H9 (cell line): Measurements from ENCODE around the gene DCAF15. TPM values are rescaled to one million over a fixed set of nuclear protein-coding genes. Genes with fewer than 3 reads are reported as not detected.

ENCODE experiments used
- DNase-seq: peaks from one replicate; pipeline ENCODE4 v3.0.0-alpha.2; 2017
- H2AFZ ChIP-seq: one replicate; pipeline ENCODE4 v1.6.1; 2013; ENCODE audit warnings: mild to moderate bottlenecking, low read length, control low read depth, moderate library complexity
- H2AK5ac ChIP-seq: 2 replicates; pipeline ENCODE4 v1.6.1; 2013; ENCODE audit warnings: low read length, control low read depth, mixed read lengths; ENCODE audit not compliant: insufficient read length
- H2BK120ac ChIP-seq: one replicate; pipeline ENCODE4 v1.6.1; 2013; ENCODE audit warnings: low read depth, mild to moderate bottlenecking, low read length, control low read depth, inconsistent platforms; ENCODE audit not compliant: poor library complexity, severe bottlenecking
- H2BK12ac ChIP-seq: 2 replicates; pipeline ENCODE4 v1.6.1; 2013; ENCODE audit warnings: low read length, control low read depth, mixed read lengths, low read depth; ENCODE audit not compliant: insufficient read length
- H2BK15ac ChIP-seq: 2 replicates; pipeline ENCODE4 v1.6.1; 2013; ENCODE audit warnings: low read depth, low read length, control low read depth
- H2BK20ac ChIP-seq: one replicate; pipeline ENCODE4 v1.6.1; 2013; ENCODE audit warnings: low read depth, mild to moderate bottlenecking, low read length, control low read depth, inconsistent platforms; ENCODE audit not compliant: poor library complexity, severe bottlenecking
- H2BK5ac ChIP-seq: 2 replicates; pipeline ENCODE4 v1.6.1; 2013; ENCODE audit warnings: low read length, control low read depth, mixed read lengths; ENCODE audit not compliant: insufficient read length
- H3K14ac ChIP-seq: 2 replicates; pipeline ENCODE4 v1.6.1; 2013; ENCODE audit warnings: low read length, control low read depth; ENCODE audit not compliant: insufficient read depth
- H3K18ac ChIP-seq: 2 replicates; pipeline ENCODE4 v1.6.1; 2013; ENCODE audit warnings: low read depth, mild to moderate bottlenecking, mixed read lengths, low read length, control low read depth; ENCODE audit not compliant: insufficient read length
- H3K23ac ChIP-seq: 2 replicates; pipeline ENCODE4 v1.6.1; 2013; ENCODE audit warnings: low read length, control low read depth, mixed read lengths, low read depth; ENCODE audit not compliant: insufficient read length
- H3K23me2 ChIP-seq: 2 replicates; pipeline ENCODE4 v1.6.1; 2013; ENCODE audit warnings: low read depth, mild to moderate bottlenecking, mixed read lengths, low read length, control low read depth; ENCODE audit not compliant: insufficient read length, poor library complexity, severe bottlenecking
- H3K27ac ChIP-seq: 2 replicates; pipeline ENCODE4 v1.5.1; 2013; ENCODE audit warnings: low read length, control low read depth, mixed read lengths, low read depth; ENCODE audit not compliant: insufficient read length
- H3K27me3 ChIP-seq: 2 replicates; pipeline ENCODE4 v1.6.1; 2013; ENCODE audit warnings: low read length, control low read depth, inconsistent platforms; ENCODE audit not compliant: insufficient read depth
- H3K4ac ChIP-seq: 2 replicates; pipeline ENCODE4 v1.6.1; 2013; ENCODE audit warnings: low read depth, mild to moderate bottlenecking, control low read depth, inconsistent platforms, low read length, moderate library complexity
- H3K4me1 ChIP-seq: 2 replicates; pipeline ENCODE4 v1.6.1; 2013; ENCODE audit warnings: low read length, control low read depth, inconsistent platforms; ENCODE audit not compliant: insufficient read depth
- H3K4me2 ChIP-seq: 2 replicates; pipeline ENCODE4 v1.6.1; 2013; ENCODE audit warnings: low read length, control low read depth, mixed read lengths; ENCODE audit not compliant: insufficient read length, insufficient read depth
- H3K56ac ChIP-seq: 2 replicates; pipeline ENCODE4 v1.6.1; 2013; ENCODE audit warnings: low read depth, mild to moderate bottlenecking, mixed read lengths, low read length, control low read depth; ENCODE audit not compliant: insufficient read length
- H3K79me1 ChIP-seq: 2 replicates; pipeline ENCODE4 v1.6.1; 2013; ENCODE audit warnings: low read depth, mild to moderate bottlenecking, moderate library complexity, low read length, control low read depth, inconsistent platforms; ENCODE audit not compliant: insufficient read depth, poor library complexity, severe bottlenecking
- H3K79me2 ChIP-seq: 2 replicates; pipeline ENCODE4 v1.6.1; 2013; ENCODE audit warnings: low read length, control low read depth, inconsistent platforms; ENCODE audit not compliant: insufficient read depth
- H3K9ac ChIP-seq: 2 replicates; pipeline ENCODE4 v1.6.1; 2013; ENCODE audit warnings: low read length, control low read depth, mixed read lengths; ENCODE audit not compliant: insufficient read length; ENCODE audit errors: extremely low read depth
- H3K9me3 ChIP-seq: one replicate; pipeline ENCODE4 v1.6.1; 2013; ENCODE audit warnings: low read depth, low read length, inconsistent platforms; ENCODE audit not compliant: control insufficient read depth
- H3T11ph ChIP-seq: one replicate; pipeline ENCODE4 v1.6.1; 2013; ENCODE audit warnings: mild to moderate bottlenecking, low read length, control low read depth, inconsistent platforms
- H4K20me1 ChIP-seq: one replicate; pipeline ENCODE4 v1.6.1; 2013; ENCODE audit not compliant: control insufficient read depth, insufficient read length, insufficient read depth
- H4K5ac ChIP-seq: 2 replicates; pipeline ENCODE4 v1.6.1; 2013; ENCODE audit warnings: low read depth, mild to moderate bottlenecking, mixed read lengths, low read length, control low read depth; ENCODE audit not compliant: insufficient read length
- H4K8ac ChIP-seq: replicated peaks from 2 replicates; pipeline ENCODE4 v1.6.1; 2013; ENCODE audit warnings: low read length, control low read depth, mixed read lengths, low read depth; ENCODE audit not compliant: insufficient read length
- H4K91ac ChIP-seq: 2 replicates; pipeline ENCODE4 v1.6.1; 2013; ENCODE audit warnings: low read depth, mild to moderate bottlenecking, moderate library complexity, mixed read lengths, low read length, control low read depth; ENCODE audit not compliant: insufficient read length
- H3K27ac Mint-ChIP-seq, 3 experiments: 2 replicates in 2 of 3; 3 replicates in 1 of 3; pipeline ENCODE4 v1.8.0; 2020 to 2021; ENCODE audit warnings: mixed read lengths in 3 of 3, mild to moderate bottlenecking in 1 of 3, moderate library complexity in 1 of 3
- H3K27me3 Mint-ChIP-seq: 2 replicates; pipeline ENCODE4 v1.8.0; 2021; ENCODE audit warnings: low read depth, mild to moderate bottlenecking, moderate library complexity, mixed read lengths
- H3K36me3 Mint-ChIP-seq, 3 experiments: 2 replicates in 2 of 3; 3 replicates in 1 of 3; pipeline ENCODE4 v1.8.0; 2020 to 2021; ENCODE audit warnings: low read depth in 3 of 3, mixed read lengths in 3 of 3; ENCODE audit not compliant: insufficient read depth in 1 of 3
- H3K4me1 Mint-ChIP-seq, 2 experiments: 2 replicates each; pipeline ENCODE4 v1.8.0; 2020; ENCODE audit warnings: mixed read lengths in 2 of 2
- H3K4me3 Mint-ChIP-seq, 2 experiments: 2 replicates in 1 of 2; 3 replicates in 1 of 2; pipeline ENCODE4 v1.8.0; 2020 to 2021; ENCODE audit warnings: mild to moderate bottlenecking in 2 of 2, mixed read lengths in 2 of 2, moderate library complexity in 1 of 2
- H3K9me3 Mint-ChIP-seq, 2 experiments: 2 replicates in 1 of 2; 3 replicates in 1 of 2; pipeline ENCODE4 v1.8.0; 2020; ENCODE audit warnings: mild to moderate bottlenecking in 2 of 2, mixed read lengths in 2 of 2, moderate library complexity in 1 of 2
- CTCF ChIP-seq: fragments of 200-600 bp; sonication (generic); conservative IDR thresholded peaks from 3 replicates; pipeline ENCODE4 v1.8.0; 2021; ENCODE audit warnings: antibody characterized with exemption, mild to moderate bottlenecking
- WGBS: extraction: QIAGEN DNeasy Blood & Tissue Kit; methylation state at CpG from one replicate; pipeline ENCODE4 v1.1.7; 2013; ENCODE audit warnings: missing lambda C conversion rate, low lambda C conversion rate, mixed read lengths; ENCODE audit not compliant: insufficient read length; ENCODE audit errors: extremely low coverage; 5-methylcytosine and 5-hydroxymethylcytosine counted together
- total RNA-seq: library from RNA; stranded (reverse); gene quantifications from 2 replicates; pipeline ENCODE4 v1.2.1, GENCODE V29; 2021

The DCAF15 gene
- total RNA-seq, 1 experiment from 2014 or later = 82.5 TPM

GRCh38 chr19:13960863-13961784 is 8.8 kb downstream of the DCAF15 start:
- Histone ChIP-seq H3K79me2 (no peaks in the 10 kb centered on the region), H3K14ac (no peak overlapping the region), H3K4me2 (no peak overlapping the region), H2BK120ac (no peak overlapping the region), H3K79me1 (no peaks in the 10 kb centered on the region), H2BK5ac (no peak overlapping the region), H4K8ac (no peak overlapping the region), H3K23ac (no peak overlapping the region), H3K18ac (no peak overlapping the region), H3K27me3 (no peaks in the 10 kb centered on the region), H3K27ac (no peak overlapping the region), H3K9me3 (no peaks in the 10 kb centered on the region), H3K4me1 (no peaks in the 10 kb centered on the region), H4K91ac (no peak overlapping the region), H4K20me1 (no peaks in the 10 kb centered on the region), H3K4ac (no peak overlapping the region), H3K56ac (no peak overlapping the region), H2AFZ (no peak overlapping the region), H2BK15ac (no peak overlapping the region), H2AK5ac (no peak overlapping the region), H3T11ph (no peak overlapping the region), H3K23me2 (no peaks in the 10 kb centered on the region), H3K9ac (no peak overlapping the region), H4K5ac (no peak overlapping the region), H2BK20ac (no peak overlapping the region), H2BK12ac (no peak overlapping the region)
- Mint-ChIP-seq H3K4me1 (peaks cover 4 to 6% of the 10 kb centered on the region in 2 experiments; a peak in 3 of 4 replicates), H3K9me3 (no peaks in the 10 kb centered on the region), H3K27me3 (no peaks in the 10 kb centered on the region), H3K4me3 (no peak overlapping the region), H3K27ac (peak overlapping the region; percentile 40 to 82 (median 80); a peak in 4 of 7 replicates), H3K36me3 (peaks cover 17 to 56% (median 54%) of the 10 kb centered on the region in 3 experiments; a peak in 6 of 7 replicates)
- peak; percentile 30 for DNase-seq
- TF ChIP-seq CTCF = no peak
- WGBS = no CpG with 5 or more reads among the region's 39 CpGs
